GM12878 (cell line): ENCODE data around the gene JCHAIN. TPM values are rescaled to one million over a fixed set of nuclear protein-coding genes. Genes with fewer than 3 reads are reported as not detected.

Experiments
- ATAC-seq: fragments of 200-7000 bp; cut with Tn5 transposase; 3 replicates; pipeline ENCODE4 v1.9.1; 2020; ENCODE audit warnings: mild to moderate bottlenecking, moderate library complexity
- BruUV-seq: library from RNA; stranded (reverse); fragments of 400-500 nt; replicated peaks from 2 replicates; lab custom pipeline; 2021; lab: Mats Ljungman, UMichigan
- CTCF ChIA-PET: fragments of 300-600 bp; sonication (Branson Sonifier 250); formaldehyde crosslinking; extraction: SDS; loops from one replicate; lab custom pipeline; 2021; ENCODE audit warnings: inconsistent platforms; lab: Yijun Ruan, JAX
- POLR2A ChIA-PET: fragments of 350-600 bp; formaldehyde crosslinking; extraction: SDS; loops from one replicate; lab custom pipeline; 2021; ENCODE audit warnings: inconsistent platforms; lab: Charles Lee
- RAD21 ChIA-PET: fragments of 300-600 bp; sonication (Branson Sonifier 250); formaldehyde crosslinking; loops from one replicate; lab custom pipeline; 2023; ENCODE audit warnings: antibody characterized with exemption; ENCODE audit not compliant: unreplicated experiment; lab: Charles Lee
- SMC1A ChIA-PET: fragments of 300-600 bp; sonication (Branson Sonifier 250); formaldehyde crosslinking; loops from one replicate; lab custom pipeline; 2023; ENCODE audit not compliant: unreplicated experiment, uncharacterized antibody; lab: Charles Lee
- DNase-seq: peaks from one replicate; pipeline ENCODE4 v3.0.0-alpha.2; 2011; ENCODE audit warnings: low read depth, low spot score
- FAIRE-seq: peaks from 3 replicates; lab custom pipeline; 2011; peaks lifted over from hg19 to GRCh38; lab: Jason Lieb, UNC
- H2AFZ ChIP-seq: 2 replicates; pipeline ENCODE4 v1.6.0; 2011; ENCODE audit warnings: low read depth, low read length, control low read depth; ENCODE audit not compliant: control insufficient read depth
- H3K27ac ChIP-seq: 2 replicates; pipeline ENCODE4 v1.5.1; 2011; ENCODE audit warnings: control low read depth; ENCODE audit not compliant: control insufficient read depth, insufficient read depth
- H3K27me3 ChIP-seq, 2 experiments: replicated peaks in 1 of 2; 2 replicates each; pipeline versions ENCODE4 v1.6.0 to v1.6.1; 2011; ENCODE audit warnings: low read length in 1 of 2; ENCODE audit not compliant: control insufficient read depth in 2 of 2, insufficient read depth in 2 of 2
- H3K36me3 ChIP-seq, 2 experiments: 2 replicates each; pipeline ENCODE4 v1.5.1; 2011; ENCODE audit warnings: low read length in 1 of 2; ENCODE audit not compliant: control insufficient read depth in 2 of 2, insufficient read depth in 2 of 2
- H3K4me1 ChIP-seq: 2 replicates; pipeline ENCODE4 v1.6.1; 2011; ENCODE audit warnings: mild to moderate bottlenecking, low read length, moderate library complexity, mixed read lengths; ENCODE audit not compliant: control insufficient read depth, insufficient read depth
- H3K4me2 ChIP-seq: 2 replicates; pipeline ENCODE4 v1.6.0; 2011; ENCODE audit warnings: control low read depth; ENCODE audit not compliant: control insufficient read depth, insufficient read depth
- H3K4me3 ChIP-seq: fragments of 200-600 bp; sonication (generic); 2 replicates; pipeline ENCODE4 v1.5.1; 2016
- H3K79me2 ChIP-seq: 2 replicates; pipeline ENCODE4 v1.6.0; 2011; ENCODE audit warnings: low read length; ENCODE audit not compliant: control insufficient read depth, insufficient read depth
- H3K9ac ChIP-seq: 2 replicates; pipeline ENCODE4 v1.8.0; 2011; ENCODE audit warnings: low read length, control low read depth, mixed read lengths; ENCODE audit not compliant: control insufficient read depth, insufficient read depth
- H3K9me3 ChIP-seq: replicated peaks from 3 replicates; pipeline ENCODE4 v1.5.1; 2011; ENCODE audit warnings: mild to moderate bottlenecking, low read length; ENCODE audit not compliant: control insufficient read depth, insufficient read depth
- H4K20me1 ChIP-seq: 2 replicates; pipeline ENCODE4 v1.6.0; 2011; ENCODE audit not compliant: control insufficient read depth, insufficient read depth
- DPF2 ChIP-seq: fragments of 450-650 bp; IDR thresholded peaks from 2 replicates; pipeline ENCODE4 v1.6.1; 2017; ENCODE audit warnings: mild to moderate bottlenecking
- NR2C1 ChIP-seq: fragments of 450-650 bp; IDR thresholded peaks from 2 replicates; pipeline ENCODE4 v1.6.1; 2017; ENCODE audit warnings: antibody characterized with exemption, mild to moderate bottlenecking, moderate library complexity
- PAX5 ChIP-seq: IDR thresholded peaks from 2 replicates; pipeline ENCODE4 v1.6.1; 2011; ENCODE audit warnings: low read depth, low read length, borderline replicate concordance
- POLR2AphosphoS5 ChIP-seq: IDR thresholded peaks from 2 replicates; pipeline ENCODE4 v1.6.1; 2011; ENCODE audit warnings: mild to moderate bottlenecking, low read length, inconsistent platforms
- RB1 ChIP-seq: fragments of 450-650 bp; formaldehyde crosslinking; IDR thresholded peaks from 2 replicates; pipeline ENCODE4 v1.6.1; 2017; ENCODE audit warnings: mild to moderate bottlenecking, borderline replicate concordance
- STAT3 ChIP-seq: IDR thresholded peaks from 2 replicates; pipeline ENCODE4 v1.6.1; 2011; ENCODE audit warnings: low read depth, low read length, improper control_type of control experiment
- SUPT20H ChIP-seq: IDR thresholded peaks from 2 replicates; pipeline ENCODE4 v1.6.1; 2011; ENCODE audit warnings: low read depth, mild to moderate bottlenecking, low read length, moderate library complexity, borderline replicate concordance; ENCODE audit not compliant: control insufficient read depth
- YBX1 ChIP-seq: fragments of 450-650 bp; IDR thresholded peaks from 2 replicates; pipeline ENCODE4 v1.6.1; 2016; ENCODE audit warnings: antibody characterized with exemption
- YY1 ChIP-seq: IDR thresholded peaks from 2 replicates; pipeline ENCODE4 v1.6.1; 2011; ENCODE audit warnings: low read depth, mild to moderate bottlenecking, low read length
- ZSCAN29 ChIP-seq: fragments of 450-650 bp; IDR thresholded peaks from 2 replicates; pipeline ENCODE4 v1.6.1; 2017; ENCODE audit warnings: mild to moderate bottlenecking, moderate library complexity
- WGBS: methylation state at CpG from one replicate; pipeline ENCODE4 v1.1.6; 2016; ENCODE audit warnings: low lambda C conversion rate; ENCODE audit not compliant: insufficient replicate concordance, insufficient coverage; ENCODE audit errors: missing lambda C conversion rate; 5-methylcytosine and 5-hydroxymethylcytosine counted together
- in situ Hi-C: fragments of 300-500 bp; cut with MboI; formaldehyde crosslinking; loops from 9 replicates; pipeline ENCODE4 v1.14.3; 2018; ENCODE audit warnings: mixed read lengths
- intact Hi-C: fragments of 100-400 bp; cut with micrococcal nuclease; formaldehyde crosslinking; loops from one replicate; pipeline ENCODE4 v1.14.2; 2022; ENCODE audit not compliant: unreplicated experiment
- polyA plus RNA-seq, 11 experiments: library from polyadenylated mRNA; depleted of rRNA in 4 of 11; unstranded in 6 of 11; stranded (reverse) in 5 of 11; fragments of >200 nt; fragmentation: Nextera tagmentation in 4 of 11; fragmentation: Illumina TruSeq in 1 of 11; extraction: Ambion mirVana in 4 of 11; extraction: Trizol in 1 of 11; gene quantifications; 1 replicate in 1 of 11; 2 replicates in 10 of 11; pipeline versions ENCODE4 v1.2.1 to v1.2.3, GENCODE V29; 2011 to 2016; ENCODE audit warnings: inconsistent platforms in 2 of 11, missing spikeins in 2 of 11, low read depth in 1 of 11
- total RNA-seq, 4 experiments: library from RNA; depleted of rRNA in 3 of 4; stranded (reverse); fragments of >200 nt in 3 of 4; fragmentation: Illumina TruSeq in 1 of 4; extraction: Trizol in 1 of 4; gene quantifications; 2 replicates each; pipeline versions ENCODE4 v1.2.1 to v1.2.3, GENCODE V29; 2013 to 2021
- TF ChIP-seq, protein P1 (sequence below): fragments of 450-650 bp; IDR thresholded peaks from 2 replicates; pipeline ENCODE4 v1.6.1; 2016; ENCODE audit warnings: mild to moderate bottlenecking
- TF ChIP-seq, protein P2 (sequence below): fragments of 450-650 bp; conservative IDR thresholded peaks from 2 replicates; pipeline ENCODE4 v1.6.1; 2017; ENCODE audit warnings: mild to moderate bottlenecking, moderate library complexity
- TF ChIP-seq, protein P3 (sequence below): fragments of 450-650 bp; IDR thresholded peaks from 2 replicates; pipeline ENCODE4 v1.6.1; 2017; ENCODE audit warnings: mild to moderate bottlenecking, moderate library complexity
- TF ChIP-seq, protein P4 (sequence below): IDR thresholded peaks from 2 replicates; pipeline ENCODE4 v1.6.1; 2012; ENCODE audit warnings: low read depth, low read length, improper control_type of control experiment

JCHAIN gene
- total and polyA plus RNA-seq, 10 of the 15 experiments (the other 5 are each of a cell fraction or from before 2014, with no cell fraction given), result 188 to 1,045 (median 486) TPM

DNA sequence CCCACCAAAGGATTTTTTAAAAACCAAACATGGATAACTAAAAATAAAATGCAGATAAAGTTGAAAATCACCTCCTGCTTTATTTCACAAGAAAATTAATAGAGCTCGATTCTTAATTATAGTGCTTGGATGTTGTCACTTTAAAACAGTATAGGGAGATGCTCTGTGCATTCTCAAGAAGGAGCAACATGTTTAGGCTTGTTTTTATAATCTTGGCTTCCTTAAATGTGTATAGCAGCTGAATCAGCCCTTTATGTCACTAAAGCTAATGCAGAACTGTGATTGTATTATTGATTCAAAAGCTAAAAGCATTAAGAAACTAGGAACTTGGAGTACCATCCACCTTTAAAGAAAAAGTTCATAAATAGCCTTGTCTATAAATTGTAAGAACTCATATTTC lies 35.0 kb upstream of the JCHAIN start (continued):
- TF ChIP-seq, protein P1, sequence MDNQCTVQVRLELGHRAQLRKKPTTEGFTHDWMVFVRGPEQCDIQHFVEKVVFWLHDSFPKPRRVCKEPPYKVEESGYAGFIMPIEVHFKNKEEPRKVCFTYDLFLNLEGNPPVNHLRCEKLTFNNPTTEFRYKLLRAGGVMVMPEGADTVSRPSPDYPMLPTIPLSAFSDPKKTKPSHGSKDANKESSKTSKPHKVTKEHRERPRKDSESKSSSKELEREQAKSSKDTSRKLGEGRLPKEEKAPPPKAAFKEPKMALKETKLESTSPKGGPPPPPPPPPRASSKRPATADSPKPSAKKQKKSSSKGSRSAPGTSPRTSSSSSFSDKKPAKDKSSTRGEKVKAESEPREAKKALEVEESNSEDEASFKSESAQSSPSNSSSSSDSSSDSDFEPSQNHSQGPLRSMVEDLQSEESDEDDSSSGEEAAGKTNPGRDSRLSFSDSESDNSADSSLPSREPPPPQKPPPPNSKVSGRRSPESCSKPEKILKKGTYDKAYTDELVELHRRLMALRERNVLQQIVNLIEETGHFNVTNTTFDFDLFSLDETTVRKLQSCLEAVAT, result no peak
- no peak for TF ChIP-seq DPF2

DNA sequence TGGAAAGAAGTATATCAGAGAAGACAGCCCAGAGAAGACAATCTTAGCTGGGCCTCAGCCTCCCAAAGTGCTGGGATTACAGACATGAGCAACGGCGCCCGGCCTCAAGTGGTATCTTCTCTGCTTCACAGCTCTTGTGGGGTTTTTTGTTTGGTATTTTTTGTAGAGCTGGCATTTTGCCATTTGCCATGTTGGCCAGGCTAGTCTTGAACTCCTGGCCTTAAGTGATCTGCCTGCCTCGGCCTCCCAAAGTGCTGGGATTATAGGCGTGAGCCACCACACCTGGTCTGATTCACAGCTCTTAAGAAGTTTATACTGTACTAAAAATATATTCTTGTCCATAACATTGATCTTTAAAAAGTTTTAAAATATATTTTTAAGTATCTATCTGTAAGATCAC lies 34.4 kb upstream of the JCHAIN start:
- BruUV-seq, result no TSS peak
- intact Hi-C loops, result no loop called here
- TF ChIP-seq ZSCAN29 (no peak), PAX5 (no peak), RB1 (no peak), NR2C1 (no peak), YY1 (no peak), STAT3 (no peak), POLR2AphosphoS5 (no peak), YBX1 (no peak), SUPT20H (no peak)
- TF ChIP-seq, protein P2, sequence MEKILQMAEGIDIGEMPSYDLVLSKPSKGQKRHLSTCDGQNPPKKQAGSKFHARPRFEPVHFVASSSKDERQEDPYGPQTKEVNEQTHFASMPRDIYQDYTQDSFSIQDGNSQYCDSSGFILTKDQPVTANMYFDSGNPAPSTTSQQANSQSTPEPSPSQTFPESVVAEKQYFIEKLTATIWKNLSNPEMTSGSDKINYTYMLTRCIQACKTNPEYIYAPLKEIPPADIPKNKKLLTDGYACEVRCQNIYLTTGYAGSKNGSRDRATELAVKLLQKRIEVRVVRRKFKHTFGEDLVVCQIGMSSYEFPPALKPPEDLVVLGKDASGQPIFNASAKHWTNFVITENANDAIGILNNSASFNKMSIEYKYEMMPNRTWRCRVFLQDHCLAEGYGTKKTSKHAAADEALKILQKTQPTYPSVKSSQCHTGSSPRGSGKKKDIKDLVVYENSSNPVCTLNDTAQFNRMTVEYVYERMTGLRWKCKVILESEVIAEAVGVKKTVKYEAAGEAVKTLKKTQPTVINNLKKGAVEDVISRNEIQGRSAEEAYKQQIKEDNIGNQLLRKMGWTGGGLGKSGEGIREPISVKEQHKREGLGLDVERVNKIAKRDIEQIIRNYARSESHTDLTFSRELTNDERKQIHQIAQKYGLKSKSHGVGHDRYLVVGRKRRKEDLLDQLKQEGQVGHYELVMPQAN, result no peak
- TF ChIP-seq, protein P3, sequence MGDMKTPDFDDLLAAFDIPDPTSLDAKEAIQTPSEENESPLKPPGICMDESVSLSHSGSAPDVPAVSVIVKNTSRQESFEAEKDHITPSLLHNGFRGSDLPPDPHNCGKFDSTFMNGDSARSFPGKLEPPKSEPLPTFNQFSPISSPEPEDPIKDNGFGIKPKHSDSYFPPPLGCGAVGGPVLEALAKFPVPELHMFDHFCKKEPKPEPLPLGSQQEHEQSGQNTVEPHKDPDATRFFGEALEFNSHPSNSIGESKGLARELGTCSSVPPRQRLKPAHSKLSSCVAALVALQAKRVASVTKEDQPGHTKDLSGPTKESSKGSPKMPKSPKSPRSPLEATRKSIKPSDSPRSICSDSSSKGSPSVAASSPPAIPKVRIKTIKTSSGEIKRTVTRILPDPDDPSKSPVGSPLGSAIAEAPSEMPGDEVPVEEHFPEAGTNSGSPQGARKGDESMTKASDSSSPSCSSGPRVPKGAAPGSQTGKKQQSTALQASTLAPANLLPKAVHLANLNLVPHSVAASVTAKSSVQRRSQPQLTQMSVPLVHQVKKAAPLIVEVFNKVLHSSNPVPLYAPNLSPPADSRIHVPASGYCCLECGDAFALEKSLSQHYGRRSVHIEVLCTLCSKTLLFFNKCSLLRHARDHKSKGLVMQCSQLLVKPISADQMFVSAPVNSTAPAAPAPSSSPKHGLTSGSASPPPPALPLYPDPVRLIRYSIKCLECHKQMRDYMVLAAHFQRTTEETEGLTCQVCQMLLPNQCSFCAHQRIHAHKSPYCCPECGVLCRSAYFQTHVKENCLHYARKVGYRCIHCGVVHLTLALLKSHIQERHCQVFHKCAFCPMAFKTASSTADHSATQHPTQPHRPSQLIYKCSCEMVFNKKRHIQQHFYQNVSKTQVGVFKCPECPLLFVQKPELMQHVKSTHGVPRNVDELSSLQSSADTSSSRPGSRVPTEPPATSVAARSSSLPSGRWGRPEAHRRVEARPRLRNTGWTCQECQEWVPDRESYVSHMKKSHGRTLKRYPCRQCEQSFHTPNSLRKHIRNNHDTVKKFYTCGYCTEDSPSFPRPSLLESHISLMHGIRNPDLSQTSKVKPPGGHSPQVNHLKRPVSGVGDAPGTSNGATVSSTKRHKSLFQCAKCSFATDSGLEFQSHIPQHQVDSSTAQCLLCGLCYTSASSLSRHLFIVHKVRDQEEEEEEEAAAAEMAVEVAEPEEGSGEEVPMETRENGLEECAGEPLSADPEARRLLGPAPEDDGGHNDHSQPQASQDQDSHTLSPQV, result no peak
- TF ChIP-seq, protein P4, sequence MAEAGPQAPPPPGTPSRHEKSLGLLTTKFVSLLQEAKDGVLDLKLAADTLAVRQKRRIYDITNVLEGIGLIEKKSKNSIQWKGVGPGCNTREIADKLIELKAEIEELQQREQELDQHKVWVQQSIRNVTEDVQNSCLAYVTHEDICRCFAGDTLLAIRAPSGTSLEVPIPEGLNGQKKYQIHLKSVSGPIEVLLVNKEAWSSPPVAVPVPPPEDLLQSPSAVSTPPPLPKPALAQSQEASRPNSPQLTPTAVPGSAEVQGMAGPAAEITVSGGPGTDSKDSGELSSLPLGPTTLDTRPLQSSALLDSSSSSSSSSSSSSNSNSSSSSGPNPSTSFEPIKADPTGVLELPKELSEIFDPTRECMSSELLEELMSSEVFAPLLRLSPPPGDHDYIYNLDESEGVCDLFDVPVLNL, result no peak
- H3K79me2 ChIP-seq, result peaks cover under 1% of the 10 kb centered on the region; the same call in 1 of the 2 replicates
- CTCF ChIA-PET, result interaction anchor here (0.5 to 2.5 kb wide), 7 partner anchors 9 to 139 kb away, joined by 3 to 13 read pairs (median 3); partner anchors contain the start of genes GRSF1 and UTP3
- RAD21 ChIA-PET, result interaction anchor here (1.0 to 7.1 kb wide), 4 partner anchors 11 to 72 kb away, joined by 3 to 71 read pairs (median 8); partner anchors contain the start of gene UTP3
- no peak overlapping the region for H3K4me2 ChIP-seq
- H3K27me3 ChIP-seq, result no peaks in the 10 kb centered on the region
- SMC1A ChIA-PET, result interaction anchor here (0.6 to 2.2 kb wide), 6 partner anchors 9 to 128 kb away, joined by 3 to 13 read pairs (median 4); partner anchors contain the start of gene UTP3
- DNase-seq, result no peak
- H2AFZ ChIP-seq, result no peak overlapping the region
- POLR2A ChIA-PET, result interaction anchor here (7.8 kb wide), 1 partner anchor 11 kb away, joined by 52 read pairs; the partner anchor contains the start of gene UTP3
- WGBS, result 95% methylated on average over 5 of the region's 5 CpGs
- no peak overlapping the region for H3K9ac ChIP-seq
- H3K9me3 ChIP-seq, result no peaks in the 10 kb centered on the region
- H4K20me1 ChIP-seq, result no peaks in the 10 kb centered on the region
- H3K27ac ChIP-seq, result no peak overlapping the region
- in situ Hi-C loops, result no loop called here
- no peaks in the 10 kb centered on the region; the same call in 1 of the 2 replicates for H3K4me1 ChIP-seq
- H3K36me3 ChIP-seq, result no peaks in the 10 kb centered on the region
- FAIRE-seq, result no peak
- no peak for ATAC-seq
- H3K4me3 ChIP-seq, result no peak overlapping the region
